SK-N-SH (cell line): ENCODE data around the gene RBM33.

Experiments used
- CTCF ChIP-seq: fragments of 200-600 bp; sonication (generic); IDR thresholded peaks from 2 replicates; pipeline ENCODE4 v1.6.1; 2017; ENCODE audit warnings: antibody characterized with exemption, mild to moderate bottlenecking, moderate library complexity
- ELF1 ChIP-seq: IDR thresholded peaks from 2 replicates; pipeline ENCODE4 v1.4.0; 2012
- RXRA ChIP-seq: IDR thresholded peaks from 2 replicates; pipeline ENCODE4 v1.4.0; 2012; ENCODE audit warnings: low read depth, mild to moderate bottlenecking, borderline replicate concordance

- TF ChIP-seq ELF1 (no peak), RXRA (no peak), CTCF (peak; percentile 71)
Observed at GRCh38 chr7:155796381-155797261, 152.2 kb downstream of the RBM33 start.
